KBM-7 (cell line): ENCODE data around the gene ARL13B.

ENCODE experiments used
- DNase-seq: peaks from one replicate; pipeline ENCODE4 v3.0.0-alpha.2; 2015
- in situ Hi-C: fragments of 300-500 bp; cut with MboI; formaldehyde crosslinking; loops from 2 replicates; pipeline ENCODE4 v1.14.3; 2020; ENCODE audit warnings: low sequenced_read_pairs, low pct_unique_long_range_greater_than_20kb, mixed read lengths

ARL13B gene

DNA sequence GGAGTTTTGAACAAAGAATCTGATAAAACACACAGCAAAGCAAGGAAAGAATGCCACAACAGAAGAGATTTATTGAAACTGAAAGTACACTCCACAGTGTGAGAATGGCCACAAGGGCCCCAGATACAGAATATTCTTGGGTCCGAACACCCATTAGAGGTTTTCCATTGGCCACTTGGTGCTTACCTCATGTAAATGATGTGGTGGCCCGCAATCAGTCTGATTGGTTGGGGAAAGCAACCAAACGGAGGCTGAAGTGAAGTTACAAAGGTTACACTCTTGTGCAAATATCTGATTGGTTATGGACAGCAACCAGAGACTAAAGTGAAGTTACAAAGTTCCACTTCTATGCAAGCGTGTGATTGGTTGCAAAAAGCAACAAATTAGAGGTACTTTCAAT, 103.3 kb downstream of the ARL13B start:
- no peak for DNase-seq
- in situ Hi-C loops: no loop called here

DNA sequence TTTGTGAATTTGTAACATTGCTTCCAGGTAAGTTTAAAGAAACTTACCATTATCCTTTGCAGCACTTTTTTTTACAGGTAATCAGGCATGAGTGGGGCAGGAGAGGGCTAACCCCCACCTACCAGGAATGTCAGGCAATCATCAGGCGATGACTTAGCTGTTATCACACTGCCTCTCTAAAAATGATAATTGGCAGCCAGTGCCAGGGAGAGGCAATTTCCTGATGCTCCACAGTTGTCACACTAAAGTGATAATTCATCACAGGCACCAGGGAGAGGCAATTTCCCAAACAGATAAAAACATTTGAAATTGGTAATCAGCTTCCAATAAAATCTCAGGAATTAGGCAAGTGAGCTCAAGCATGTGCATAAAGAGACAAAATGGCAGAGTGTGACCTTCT, 109.2 kb downstream of the ARL13B start:
- no peak for DNase-seq
- in situ Hi-C loops: no loop called here

DNA sequence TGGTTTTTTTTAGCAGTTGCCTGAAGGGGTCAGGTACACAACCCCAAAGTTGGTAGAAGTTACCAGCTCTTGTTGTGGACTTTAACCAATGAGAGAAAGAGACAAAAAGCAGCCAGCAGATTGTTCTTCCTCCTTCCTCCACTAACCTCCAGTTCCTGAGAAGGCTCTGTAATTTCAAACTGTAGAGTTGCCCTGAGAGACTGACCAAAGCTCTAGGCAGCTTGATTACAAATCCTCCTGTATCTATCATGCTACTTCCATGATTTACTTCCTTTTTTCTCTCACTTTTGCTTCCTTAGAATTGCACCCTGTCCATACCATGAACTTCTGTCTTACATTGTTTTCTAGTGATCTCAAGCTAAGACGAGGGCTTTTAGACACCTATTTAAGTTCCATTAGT, 112.1 kb downstream of the ARL13B start:
- in situ Hi-C loops: no loop called here
- DNase-seq: no peak

DNA sequence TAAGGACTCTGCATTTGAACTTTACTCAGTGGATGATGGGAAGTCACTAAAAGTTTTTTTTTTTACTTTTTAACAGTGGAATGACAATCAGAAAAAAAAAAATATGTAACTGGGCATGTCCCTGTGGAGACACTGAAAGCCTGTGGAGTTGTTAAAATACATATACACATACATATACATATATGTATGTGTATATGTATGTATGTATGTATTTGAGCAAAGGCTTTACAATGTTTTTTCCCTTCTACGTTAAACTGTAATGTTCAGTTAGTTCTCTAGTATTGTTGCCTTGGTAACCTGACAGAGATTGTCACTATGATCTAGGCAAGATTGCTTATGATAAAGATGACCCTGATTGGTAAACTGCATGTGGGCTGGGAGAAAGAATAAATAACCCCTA, 113.2 kb downstream of the ARL13B start:
- in situ Hi-C loops: no loop called here

DNA sequence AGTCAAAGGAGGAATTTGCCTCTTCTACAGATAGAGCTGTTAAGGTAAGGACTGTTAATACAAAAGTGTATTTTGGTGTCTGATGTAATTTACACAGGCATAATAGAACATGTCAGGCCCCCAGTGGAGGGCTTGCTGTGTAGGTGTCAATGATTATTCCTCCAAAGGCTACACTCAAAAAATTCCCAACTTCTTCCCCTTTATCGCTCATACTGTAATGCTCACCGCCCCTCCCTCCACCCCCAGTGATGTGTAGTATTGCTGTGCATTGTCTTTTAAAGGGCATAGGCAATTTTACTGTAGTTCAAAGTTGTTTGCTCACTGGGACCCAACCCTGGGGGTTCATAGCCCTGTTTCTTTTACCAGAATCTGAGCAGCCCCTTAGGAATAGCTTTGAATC, 115.2 kb downstream of the ARL13B start:
- in situ Hi-C loops: no loop called here
- DNase-seq: no peak

More for the DNA sequence above, 113.2 kb downstream of the ARL13B start:
- DNase-seq: no peak

DNA sequence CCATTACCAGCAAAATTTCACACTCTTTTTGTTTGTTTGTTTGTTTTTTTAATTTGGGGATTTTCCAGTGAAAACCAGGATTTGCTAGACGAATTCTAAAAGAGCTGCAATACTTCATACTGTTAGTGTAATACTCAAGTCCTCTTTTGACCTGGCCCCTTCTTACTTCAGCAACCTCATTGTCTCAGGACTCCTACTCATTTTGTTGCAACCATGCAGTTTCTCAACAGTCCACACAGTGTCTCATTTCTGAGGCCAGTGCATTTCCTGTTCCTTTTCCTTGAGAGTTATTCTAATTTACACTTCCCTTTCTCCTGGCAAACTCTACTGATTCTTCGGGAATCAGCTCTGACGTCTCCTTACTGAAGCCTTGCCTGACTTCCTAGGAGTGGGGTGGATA, 118.5 kb downstream of the ARL13B start:
- in situ Hi-C loops: no loop called here
- DNase-seq: peak; percentile 48

DNA sequence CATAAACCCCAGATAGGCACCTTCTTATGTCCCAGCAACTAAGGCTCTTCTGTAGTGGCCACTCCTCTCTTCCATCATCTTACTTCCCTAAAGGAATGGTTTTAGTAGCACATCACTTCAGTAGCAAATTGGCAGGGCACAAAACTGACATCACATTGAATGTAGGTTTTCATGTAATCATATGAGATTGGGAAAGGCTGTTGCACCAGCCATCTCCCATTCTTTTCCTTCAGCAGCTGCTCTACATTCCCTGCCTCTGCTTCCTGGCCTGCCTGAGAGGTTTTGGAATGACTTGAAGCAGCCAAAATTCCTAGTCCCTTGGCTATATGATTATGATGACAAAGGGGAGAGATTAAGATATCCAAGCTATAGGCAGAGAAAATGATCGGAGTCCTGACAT, 119.4 kb downstream of the ARL13B start:
- no peak for DNase-seq
- in situ Hi-C loops: no loop called here

DNA sequence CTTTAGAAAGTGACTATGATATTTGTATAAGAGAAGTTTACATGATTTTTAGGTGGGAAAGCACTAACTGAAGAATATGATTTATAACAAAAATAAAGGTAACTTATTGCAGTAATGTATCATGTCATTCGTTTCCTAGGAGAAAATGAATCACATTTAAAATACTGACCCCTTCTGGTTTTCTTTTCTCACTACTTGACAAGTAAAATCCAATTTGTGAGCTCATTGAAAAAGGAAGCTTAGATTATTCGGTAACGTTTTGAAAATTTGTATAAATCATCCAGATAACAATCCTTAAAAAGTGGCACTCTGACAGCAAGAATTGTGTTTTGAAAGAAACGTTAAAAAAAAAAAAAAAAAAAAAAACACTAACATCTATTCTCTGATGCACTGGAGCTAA, 121.9 kb downstream of the ARL13B start:
- in situ Hi-C loops: no loop called here
- DNase-seq: no peak
